ENCODE results near the gene FMNL2.

Gene FMNL2

DNA sequence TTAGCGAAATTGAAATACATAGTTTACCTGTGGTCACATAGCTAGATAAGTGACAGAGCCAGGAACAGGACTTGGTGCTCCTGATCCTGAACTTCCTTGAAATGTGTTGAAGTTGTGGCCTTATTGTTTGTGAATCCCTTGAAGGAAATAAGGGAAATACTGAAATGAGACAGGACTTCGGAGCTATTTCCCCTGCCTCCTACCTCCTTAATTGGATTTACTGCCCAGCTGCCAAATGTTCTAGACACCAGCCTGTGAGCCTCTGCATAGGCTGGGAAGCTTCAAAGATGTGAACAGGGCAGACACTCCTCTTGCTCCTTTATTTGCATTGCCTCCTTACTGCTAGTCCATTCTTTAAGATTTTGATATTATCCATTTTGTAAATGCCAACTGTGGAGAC, 247.1 kb downstream of the FMNL2 start:
- ATAC-seq, result no peak
- TF ChIP-seq CSDC2 (CRISPR knock-in tag; IDR thresholded peaks at IDR 0.05), result no peak
- TF ChIP-seq PATZ1 (CRISPR knock-in tag; IDR thresholded peaks at IDR 0.05; ENCODE audit: borderline replicate concordance), result no peak
- TF ChIP-seq CREB5 (CRISPR knock-in tag; IDR thresholded peaks at IDR 0.05; ENCODE audit: low read depth), result no peak
- TF ChIP-seq ZFP3 (CRISPR knock-in tag; IDR thresholded peaks at IDR 0.05), result no peak
- TF ChIP-seq RARB (CRISPR knock-in tag; IDR thresholded peaks at IDR 0.05), result no peak
- no peak for TF ChIP-seq GLIS3 (CRISPR knock-in tag; IDR thresholded peaks at IDR 0.05)
- no peak for TF ChIP-seq OSR1 (CRISPR knock-in tag; IDR thresholded peaks at IDR 0.05)
- TF ChIP-seq TCF4 (CRISPR knock-in tag; IDR thresholded peaks at IDR 0.05; ENCODE audit: borderline replicate concordance), result no peak
- TF ChIP-seq TOX (CRISPR knock-in tag; IDR thresholded peaks at IDR 0.05; ENCODE audit: borderline replicate concordance), result no peak
- TF ChIP-seq BACH2 (CRISPR knock-in tag; IDR thresholded peaks at IDR 0.05; ENCODE audit: borderline replicate concordance), result no peak
- TF ChIP-seq ISL1 (CRISPR knock-in tag; IDR thresholded peaks at IDR 0.05), result no peak
- no peak for TF ChIP-seq ARNTL (CRISPR knock-in tag; IDR thresholded peaks at IDR 0.05; ENCODE audit: borderline replicate concordance, low read depth)
- no peak for TF ChIP-seq ZNF8 (CRISPR knock-in tag; IDR thresholded peaks at IDR 0.05)

DNA sequence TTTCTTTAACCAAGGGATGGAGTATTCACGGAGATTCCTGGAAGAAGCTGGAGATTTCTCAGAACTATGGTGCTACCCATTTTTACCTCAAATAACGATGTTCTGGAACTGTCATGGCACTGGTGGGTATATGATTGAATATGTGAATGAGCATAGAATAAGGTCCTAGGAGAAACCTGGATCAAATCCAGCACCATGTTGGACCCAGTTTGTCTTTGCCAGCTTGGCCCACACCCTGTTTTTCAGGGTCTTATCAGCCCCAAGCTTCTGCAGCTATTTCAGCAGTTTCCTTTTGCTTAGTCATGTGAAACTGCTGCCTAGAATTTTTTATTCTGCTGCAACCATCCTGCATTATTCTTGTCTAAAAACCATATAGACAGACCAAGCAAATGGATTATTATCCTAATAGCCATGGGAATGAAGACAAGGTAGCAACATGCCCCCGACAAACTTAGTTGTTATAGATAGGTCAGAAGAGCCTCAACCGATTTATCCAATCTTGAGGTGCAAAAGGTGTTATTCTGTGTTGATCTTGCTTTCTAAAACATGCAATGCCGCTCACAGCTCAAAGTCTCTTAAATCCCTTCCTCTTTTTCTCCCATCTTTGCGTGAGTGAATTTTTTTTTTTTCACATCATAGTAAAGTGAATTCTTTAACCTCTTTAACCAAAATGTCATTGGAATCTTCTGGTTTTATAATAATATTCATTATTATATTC, 248.7 kb downstream of the FMNL2 start:
- no peak for ATAC-seq
- no peak for TF ChIP-seq PATZ1 (CRISPR knock-in tag; IDR thresholded peaks at IDR 0.05; ENCODE audit: borderline replicate concordance)
- TF ChIP-seq ZC3H10 (CRISPR knock-in tag; IDR thresholded peaks at IDR 0.05), result no peak
- TF ChIP-seq OSR1 (CRISPR knock-in tag; IDR thresholded peaks at IDR 0.05), result no peak
- TF ChIP-seq, protein P1, sequence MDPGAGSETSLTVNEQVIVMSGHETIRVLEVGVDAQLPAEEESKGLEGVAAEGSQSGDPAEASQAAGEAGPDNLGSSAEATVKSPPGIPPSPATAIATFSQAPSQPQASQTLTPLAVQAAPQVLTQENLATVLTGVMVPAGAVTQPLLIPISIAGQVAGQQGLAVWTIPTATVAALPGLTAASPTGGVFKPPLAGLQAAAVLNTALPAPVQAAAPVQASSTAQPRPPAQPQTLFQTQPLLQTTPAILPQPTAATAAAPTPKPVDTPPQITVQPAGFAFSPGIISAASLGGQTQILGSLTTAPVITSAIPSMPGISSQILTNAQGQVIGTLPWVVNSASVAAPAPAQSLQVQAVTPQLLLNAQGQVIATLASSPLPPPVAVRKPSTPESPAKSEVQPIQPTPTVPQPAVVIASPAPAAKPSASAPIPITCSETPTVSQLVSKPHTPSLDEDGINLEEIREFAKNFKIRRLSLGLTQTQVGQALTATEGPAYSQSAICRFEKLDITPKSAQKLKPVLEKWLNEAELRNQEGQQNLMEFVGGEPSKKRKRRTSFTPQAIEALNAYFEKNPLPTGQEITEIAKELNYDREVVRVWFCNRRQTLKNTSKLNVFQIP (CRISPR knock-in tag; IDR thresholded peaks at IDR 0.05; ENCODE audit: borderline replicate concordance, low read depth), result no peak
- no peak for TF ChIP-seq ISL1 (CRISPR knock-in tag; IDR thresholded peaks at IDR 0.05)
- TF ChIP-seq, protein P2, sequence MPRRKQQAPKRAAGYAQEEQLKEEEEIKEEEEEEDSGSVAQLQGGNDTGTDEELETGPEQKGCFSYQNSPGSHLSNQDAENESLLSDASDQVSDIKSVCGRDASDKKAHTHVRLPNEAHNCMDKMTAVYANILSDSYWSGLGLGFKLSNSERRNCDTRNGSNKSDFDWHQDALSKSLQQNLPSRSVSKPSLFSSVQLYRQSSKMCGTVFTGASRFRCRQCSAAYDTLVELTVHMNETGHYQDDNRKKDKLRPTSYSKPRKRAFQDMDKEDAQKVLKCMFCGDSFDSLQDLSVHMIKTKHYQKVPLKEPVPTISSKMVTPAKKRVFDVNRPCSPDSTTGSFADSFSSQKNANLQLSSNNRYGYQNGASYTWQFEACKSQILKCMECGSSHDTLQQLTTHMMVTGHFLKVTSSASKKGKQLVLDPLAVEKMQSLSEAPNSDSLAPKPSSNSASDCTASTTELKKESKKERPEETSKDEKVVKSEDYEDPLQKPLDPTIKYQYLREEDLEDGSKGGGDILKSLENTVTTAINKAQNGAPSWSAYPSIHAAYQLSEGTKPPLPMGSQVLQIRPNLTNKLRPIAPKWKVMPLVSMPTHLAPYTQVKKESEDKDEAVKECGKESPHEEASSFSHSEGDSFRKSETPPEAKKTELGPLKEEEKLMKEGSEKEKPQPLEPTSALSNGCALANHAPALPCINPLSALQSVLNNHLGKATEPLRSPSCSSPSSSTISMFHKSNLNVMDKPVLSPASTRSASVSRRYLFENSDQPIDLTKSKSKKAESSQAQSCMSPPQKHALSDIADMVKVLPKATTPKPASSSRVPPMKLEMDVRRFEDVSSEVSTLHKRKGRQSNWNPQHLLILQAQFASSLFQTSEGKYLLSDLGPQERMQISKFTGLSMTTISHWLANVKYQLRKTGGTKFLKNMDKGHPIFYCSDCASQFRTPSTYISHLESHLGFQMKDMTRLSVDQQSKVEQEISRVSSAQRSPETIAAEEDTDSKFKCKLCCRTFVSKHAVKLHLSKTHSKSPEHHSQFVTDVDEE (CRISPR knock-in tag; IDR thresholded peaks at IDR 0.05), result no peak

- TF ChIP-seq ZFP3 (CRISPR knock-in tag; IDR thresholded peaks at IDR 0.05) (no peak), ZNF70 (CRISPR knock-in tag; IDR thresholded peaks at IDR 0.05) (no peak), RARB (CRISPR knock-in tag; IDR thresholded peaks at IDR 0.05) (no peak), ARNTL (CRISPR knock-in tag; IDR thresholded peaks at IDR 0.05; ENCODE audit: borderline replicate concordance, low read depth) (no peak), ZC3H10 (CRISPR knock-in tag; IDR thresholded peaks at IDR 0.05) (no peak), ZFP30 (CRISPR knock-in tag; IDR thresholded peaks at IDR 0.05) (no peak), PATZ1 (CRISPR knock-in tag; IDR thresholded peaks at IDR 0.05; ENCODE audit: borderline replicate concordance) (no peak), CSRNP3 (CRISPR knock-in tag; IDR thresholded peaks at IDR 0.05) (no peak), ZNF565 (CRISPR knock-in tag; conservative IDR thresholded peaks at IDR 0.05; ENCODE audit: low read depth) (no peak)
- no peak for ATAC-seq
Observed at GRCh38 chr2:152584301-152584700, 249.3 kb downstream of the FMNL2 start.
